Measurements from ENCODE around the gene P4HA1.

Gene P4HA1

DNA sequence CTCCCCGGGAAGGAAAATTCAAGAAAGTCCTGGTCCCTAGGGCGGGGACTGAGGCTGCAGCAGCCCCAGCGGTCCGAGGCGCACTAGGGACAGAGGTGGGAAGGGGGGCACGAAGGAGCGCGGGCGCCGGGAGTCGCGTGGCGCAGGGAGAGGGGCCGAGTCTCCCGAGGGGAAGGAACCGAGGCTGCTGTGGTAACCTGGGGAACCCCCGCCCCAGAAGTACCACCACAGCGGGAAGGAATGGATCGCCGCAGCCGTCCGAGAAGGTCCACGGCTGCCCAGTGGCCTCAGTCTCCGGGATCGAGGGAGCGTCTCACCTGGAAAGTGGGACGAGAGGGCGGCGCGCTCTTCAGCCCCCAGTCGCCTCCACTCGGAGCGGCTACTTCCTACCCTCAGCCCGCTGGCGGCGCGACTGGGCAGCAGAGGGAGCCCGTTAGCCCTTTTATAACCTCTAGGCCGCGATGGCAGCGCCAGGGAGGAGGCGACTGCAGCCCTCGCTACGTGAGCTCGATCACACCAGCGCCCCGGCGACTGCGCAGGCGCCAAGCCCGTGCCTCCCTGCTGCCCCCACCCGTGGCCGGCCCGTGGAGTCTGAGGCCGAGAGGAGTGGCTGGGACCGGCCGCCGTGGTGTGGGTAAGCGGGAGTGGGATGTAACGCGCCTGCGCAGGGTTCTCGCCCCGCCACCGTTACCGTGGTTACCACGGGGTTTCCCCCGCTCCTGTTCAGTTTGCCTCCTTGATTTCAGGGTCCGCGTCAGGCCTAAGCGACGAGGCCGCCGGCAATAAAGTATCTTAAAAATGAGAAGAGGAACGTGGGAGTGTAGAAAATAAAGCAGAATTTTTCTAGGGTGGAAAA, at the start of gene P4HA1:
TSS of gene P4HA1 (minus strand) at position 418 of the 856 bp plus-strand sequence. CDS start 21,983 bp downstream, outside the sequence.
- H3K4me3 ChIP-seq (ENCODE audit: low read depth, low read length) = peak within 1 kb of the TSS; percentile 95
- TF ChIP-seq, protein P1, sequence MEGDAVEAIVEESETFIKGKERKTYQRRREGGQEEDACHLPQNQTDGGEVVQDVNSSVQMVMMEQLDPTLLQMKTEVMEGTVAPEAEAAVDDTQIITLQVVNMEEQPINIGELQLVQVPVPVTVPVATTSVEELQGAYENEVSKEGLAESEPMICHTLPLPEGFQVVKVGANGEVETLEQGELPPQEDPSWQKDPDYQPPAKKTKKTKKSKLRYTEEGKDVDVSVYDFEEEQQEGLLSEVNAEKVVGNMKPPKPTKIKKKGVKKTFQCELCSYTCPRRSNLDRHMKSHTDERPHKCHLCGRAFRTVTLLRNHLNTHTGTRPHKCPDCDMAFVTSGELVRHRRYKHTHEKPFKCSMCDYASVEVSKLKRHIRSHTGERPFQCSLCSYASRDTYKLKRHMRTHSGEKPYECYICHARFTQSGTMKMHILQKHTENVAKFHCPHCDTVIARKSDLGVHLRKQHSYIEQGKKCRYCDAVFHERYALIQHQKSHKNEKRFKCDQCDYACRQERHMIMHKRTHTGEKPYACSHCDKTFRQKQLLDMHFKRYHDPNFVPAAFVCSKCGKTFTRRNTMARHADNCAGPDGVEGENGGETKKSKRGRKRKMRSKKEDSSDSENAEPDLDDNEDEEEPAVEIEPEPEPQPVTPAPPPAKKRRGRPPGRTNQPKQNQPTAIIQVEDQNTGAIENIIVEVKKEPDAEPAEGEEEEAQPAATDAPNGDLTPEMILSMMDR (IDR thresholded peaks at IDR 0.05; ENCODE audit: low read depth, low read length) = peak; percentile 58

GRCh38 chr10:73141603-73142002, 44.9 kb upstream of the P4HA1 start:
- H3K4me3 ChIP-seq (ENCODE audit: low read depth, low read length) = no peak overlapping the region
- TF ChIP-seq, protein P1 (IDR thresholded peaks at IDR 0.05; ENCODE audit: low read depth, low read length) = no peak

- TF ChIP-seq, protein P1 (IDR thresholded peaks at IDR 0.05; ENCODE audit: low read depth, low read length) = no peak
- H3K4me3 ChIP-seq (ENCODE audit: low read depth, low read length) = no peak overlapping the region
Observed at GRCh38 chr10:73139251-73139650, 42.6 kb upstream of the P4HA1 start.

DNA sequence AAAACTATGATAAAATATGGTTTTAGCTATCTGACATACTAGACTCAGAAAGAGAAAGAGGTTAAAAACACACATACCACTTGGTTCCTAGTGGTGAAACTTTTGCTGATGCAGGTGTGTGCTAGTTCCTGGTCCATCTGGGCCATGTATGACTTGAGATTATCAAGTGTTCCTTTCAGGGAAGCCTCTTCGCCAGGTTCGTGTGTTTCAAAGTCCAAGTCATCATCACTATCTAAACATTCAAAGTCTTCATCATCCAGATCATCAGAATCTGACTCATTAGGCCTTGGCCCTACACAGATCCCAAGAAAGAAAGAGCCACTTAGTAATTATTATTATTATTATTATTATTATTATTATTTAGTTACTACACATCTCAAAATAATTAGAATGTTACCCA, 40.0 kb upstream of the P4HA1 start:
- TF ChIP-seq, protein P1 (IDR thresholded peaks at IDR 0.05; ENCODE audit: low read depth, low read length) = no peak
- H3K4me3 ChIP-seq (ENCODE audit: low read depth, low read length) = no peak overlapping the region

DNA sequence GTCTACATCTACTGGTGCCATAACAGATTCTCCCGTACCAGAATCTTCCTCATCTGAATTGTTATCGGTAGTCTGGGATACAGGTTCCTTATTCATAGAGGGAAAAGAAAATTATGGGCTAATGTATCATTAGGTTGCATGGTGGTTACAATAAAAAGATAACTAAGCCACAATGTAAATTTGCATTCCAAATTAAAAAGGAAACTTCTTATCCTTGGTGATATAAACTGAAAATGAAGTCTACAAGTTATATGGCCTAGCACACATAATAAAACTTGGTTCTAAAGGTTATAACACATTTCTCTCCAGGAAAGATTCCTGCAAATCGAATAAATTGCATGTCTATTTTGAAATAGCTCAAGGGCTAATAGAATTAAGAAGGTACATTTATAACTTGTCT, 38.1 kb upstream of the P4HA1 start:
- TF ChIP-seq, protein P1 (IDR thresholded peaks at IDR 0.05; ENCODE audit: low read depth, low read length) = no peak
- no peak overlapping the region for H3K4me3 ChIP-seq (ENCODE audit: low read depth, low read length)

DNA sequence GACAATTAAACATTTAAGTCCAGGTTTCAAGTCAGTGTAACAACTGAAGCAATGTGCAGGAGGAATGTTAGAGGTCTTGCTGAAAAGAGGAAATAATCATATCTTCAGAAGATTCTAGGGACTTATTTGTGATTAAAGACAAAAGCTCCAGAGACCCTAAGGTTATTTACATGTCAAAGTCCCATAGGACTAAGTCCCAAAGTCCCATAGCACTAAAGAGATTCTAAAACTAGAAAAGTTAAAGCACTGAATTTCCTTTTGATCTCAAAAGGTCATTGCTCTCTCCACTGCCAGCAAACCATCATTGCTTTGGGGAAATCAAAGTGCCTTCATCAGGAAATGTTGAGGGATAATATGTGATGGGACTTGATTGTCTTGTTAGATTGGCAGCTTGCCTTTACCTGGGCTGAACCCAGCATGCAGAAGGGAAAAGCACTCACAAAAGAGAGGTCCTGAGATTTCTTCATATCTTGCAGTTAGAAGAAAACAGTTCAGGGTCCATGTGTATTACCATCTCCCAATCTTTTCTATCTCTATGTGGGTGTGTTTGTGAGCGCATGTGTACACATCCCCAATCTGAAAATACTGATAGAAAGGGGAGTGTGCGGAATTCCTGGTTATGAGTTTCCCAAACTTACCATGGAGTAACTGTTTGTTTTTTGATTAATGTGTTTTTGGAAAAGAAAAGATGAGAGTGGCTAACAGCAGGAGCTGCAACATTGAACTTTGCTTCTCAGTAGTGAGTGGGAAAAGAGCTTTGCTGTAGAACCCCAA, 35.4 kb upstream of the P4HA1 start:
- TF ChIP-seq, protein P1 (IDR thresholded peaks at IDR 0.05; ENCODE audit: low read depth, low read length) = no peak
- no peak overlapping the region for H3K4me3 ChIP-seq (ENCODE audit: low read depth, low read length)

DNA sequence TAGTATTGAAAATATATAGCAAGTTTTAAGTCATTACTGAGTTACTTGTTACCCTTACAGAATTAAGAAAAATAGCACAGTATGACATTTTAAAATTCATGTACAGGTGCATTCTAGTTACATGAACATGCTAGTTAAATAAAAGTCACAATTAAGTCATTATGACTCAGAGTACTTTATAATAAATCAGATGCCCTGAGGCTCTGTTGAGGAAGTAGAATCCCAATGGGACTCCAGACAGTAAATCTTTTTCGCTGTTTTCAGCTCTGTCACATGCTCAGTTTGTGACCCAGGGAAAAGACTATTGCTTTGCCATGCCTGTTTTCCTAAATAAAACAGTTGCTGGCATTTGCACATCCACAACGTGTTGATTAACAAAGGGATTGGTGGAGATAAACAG, 34.6 kb upstream of the P4HA1 start:
- TF ChIP-seq, protein P1 (IDR thresholded peaks at IDR 0.05; ENCODE audit: low read depth, low read length) = no peak
- H3K4me3 ChIP-seq (ENCODE audit: low read depth, low read length) = no peak overlapping the region
